GM21619 (cell line): Measurements from ENCODE around the gene PLXND1.

ENCODE experiments used
- ATAC-seq: cut with Tn5 transposase; IDR thresholded peaks from one replicate; pipeline ENCODE4 v1.9.1; 2021; ENCODE audit not compliant: unreplicated experiment

PLXND1 gene

GRCh38 chr3:129602730-129603560, 3.5 kb downstream of the PLXND1 start:
- no peak for ATAC-seq

- ATAC-seq, result no peak
Measured at GRCh38 chr3:129602309-129602708, 4.2 kb downstream of the PLXND1 start.

- ATAC-seq, result no peak
Measured at GRCh38 chr3:129601713-129602112, 4.8 kb downstream of the PLXND1 start.

GRCh38 chr3:129600348-129600747, 6.1 kb downstream of the PLXND1 start:
- no peak for ATAC-seq

GRCh38 chr3:129599607-129600006, 6.9 kb downstream of the PLXND1 start:
- ATAC-seq, result no peak

- ATAC-seq, result no peak
Measured at GRCh38 chr3:129599073-129599472, 7.4 kb downstream of the PLXND1 start.

GRCh38 chr3:129598484-129598883, 8.0 kb downstream of the PLXND1 start:
- no peak for ATAC-seq

- no peak for ATAC-seq
Measured at GRCh38 chr3:129598000-129598381, 8.5 kb downstream of the PLXND1 start.

GRCh38 chr3:129597087-129597999, 9.1 kb downstream of the PLXND1 start:
- ATAC-seq, result no peak

- ATAC-seq, result no peak
Measured at GRCh38 chr3:129596194-129597086, 10.0 kb downstream of the PLXND1 start.

- no peak for ATAC-seq
Measured at GRCh38 chr3:129595544-129596193, 10.8 kb downstream of the PLXND1 start.

- ATAC-seq, result no peak
Measured at GRCh38 chr3:129594907-129595390, 11.5 kb downstream of the PLXND1 start.

- ATAC-seq, result no peak
Measured at GRCh38 chr3:129594409-129594808, 12.1 kb downstream of the PLXND1 start.

GRCh38 chr3:129593595-129594339, 12.7 kb downstream of the PLXND1 start:
- no peak for ATAC-seq

GRCh38 chr3:129593230-129593594, 13.3 kb downstream of the PLXND1 start:
- ATAC-seq, result no peak

- no peak for ATAC-seq
Measured at GRCh38 chr3:129592381-129593131, 13.9 kb downstream of the PLXND1 start.

- no peak for ATAC-seq
Measured at GRCh38 chr3:129591932-129592331, 14.5 kb downstream of the PLXND1 start.

- ATAC-seq, result no peak
Measured at GRCh38 chr3:129590215-129590614, 16.3 kb downstream of the PLXND1 start.
